HepG2 (cell line): Measurements from ENCODE around the gene CROT. TPM values are rescaled to one million over a fixed set of nuclear protein-coding genes. Genes with fewer than 3 reads are reported as not detected.

ENCODE experiments used
- ASH2L ChIP-seq: fragments of 300-600, 200-600 bp; sonication (generic); IDR thresholded peaks from 2 replicates; pipeline ENCODE4 v1.7.0; 2017; ENCODE audit warnings: low read depth, mild to moderate bottlenecking, moderate library complexity, mixed read lengths, low read length; ENCODE audit not compliant: insufficient read length
- ATF4 ChIP-seq, 2 experiments: fragments of 450-650 bp in 1 of 2; sonication (generic) in 1 of 2; formaldehyde crosslinking; IDR thresholded peaks; 2 replicates each; pipeline versions ENCODE4 v1.5.0 to v1.8.0; 2020 to 2022; ENCODE audit warnings: mild to moderate bottlenecking in 1 of 2, missing genetic modification reagents in 1 of 2
- CHD2 ChIP-seq: IDR thresholded peaks from 2 replicates; pipeline ENCODE4 v1.6.1; 2011; ENCODE audit warnings: low read depth, low read length, improper control_type of control experiment
- DDIT3 ChIP-seq: sonication (generic); formaldehyde crosslinking; IDR thresholded peaks from 2 replicates; pipeline ENCODE4 v1.4.0; 2020; ENCODE audit warnings: mild to moderate bottlenecking, missing genetic modification reagents
- HNF4G ChIP-seq, 2 experiments: sonication (generic) in 1 of 2; formaldehyde crosslinking in 1 of 2; IDR thresholded peaks; 2 replicates each; pipeline versions ENCODE4 v1.4.0 to v1.6.1; 2011 to 2020; ENCODE audit warnings: borderline replicate concordance in 2 of 2, low read depth in 2 of 2, mild to moderate bottlenecking in 2 of 2, low read length in 1 of 2, missing genetic modification reagents in 1 of 2, moderate library complexity in 1 of 2
- KLF6 ChIP-seq: IDR thresholded peaks from 2 replicates; pipeline ENCODE4 v1.8.0; 2016; ENCODE audit warnings: missing biosample characterization, missing genetic modification reagents
- MXI1 ChIP-seq: IDR thresholded peaks from 3 replicates; pipeline ENCODE4 v1.6.1; 2012; ENCODE audit warnings: low read depth, low read length, inconsistent platforms, borderline replicate concordance
- MYNN ChIP-seq: sonication (generic); formaldehyde crosslinking; IDR thresholded peaks from 2 replicates; pipeline ENCODE4 v1.4.0; 2020; ENCODE audit warnings: mild to moderate bottlenecking, low read depth, missing genetic modification reagents
- NCOR1 ChIP-seq: fragments of 200-600 bp; sonication (generic); IDR thresholded peaks from 2 replicates; pipeline ENCODE4 v1.7.0; 2017; ENCODE audit warnings: antibody characterized with exemption, low read length, borderline replicate concordance
- SIX1 ChIP-seq: sonication (generic); formaldehyde crosslinking; IDR thresholded peaks from 2 replicates; pipeline ENCODE4 v1.4.0; 2020; ENCODE audit warnings: missing genetic modification reagents, borderline replicate concordance
- SMAD9 ChIP-seq: sonication (generic); formaldehyde crosslinking; IDR thresholded peaks from 2 replicates; pipeline ENCODE4 v1.5.1; 2020; ENCODE audit warnings: mild to moderate bottlenecking, missing genetic modification reagents
- SOX6 ChIP-seq, 2 experiments: fragments of 450-650 bp in 1 of 2; sonication (generic) in 1 of 2; formaldehyde crosslinking in 1 of 2; IDR thresholded peaks; 2 replicates each; pipeline versions ENCODE4 v1.4.0 to v1.6.1; 2017 to 2020; ENCODE audit warnings: antibody characterized with exemption in 1 of 2, mild to moderate bottlenecking in 1 of 2, missing genetic modification reagents in 1 of 2
- SP5 ChIP-seq: IDR thresholded peaks from 2 replicates; pipeline ENCODE4 v1.6.1; 2016; ENCODE audit warnings: low read depth, borderline replicate concordance
- TEAD3 ChIP-seq: optimal IDR thresholded peaks from 2 replicates; pipeline ENCODE3; 2016; ENCODE audit warnings: borderline replicate concordance
- TOPORS ChIP-seq: sonication (generic); formaldehyde crosslinking; IDR thresholded peaks from 2 replicates; pipeline ENCODE4 v1.8.0; 2023; ENCODE audit warnings: mild to moderate bottlenecking, missing genetic modification reagents
- ZC3H13 ChIP-seq: sonication (generic); formaldehyde crosslinking; IDR thresholded peaks from 2 replicates; pipeline ENCODE4 v1.8.1; 2023; ENCODE audit warnings: mild to moderate bottlenecking, missing genetic modification reagents, moderate library complexity
- ZNF549 ChIP-seq: sonication (generic); formaldehyde crosslinking; IDR thresholded peaks from 2 replicates; pipeline ENCODE4 v1.5.0; 2020; ENCODE audit warnings: missing genetic modification reagents
- ZNF639 ChIP-seq: conservative IDR thresholded peaks from 2 replicates; pipeline ENCODE4 v1.6.1; 2018; ENCODE audit warnings: missing genetic modification reagents
- ZNF782 ChIP-seq: sonication (generic); formaldehyde crosslinking; IDR thresholded peaks from 2 replicates; pipeline ENCODE4 v1.4.0; 2020; ENCODE audit warnings: missing genetic modification reagents, mild to moderate bottlenecking, borderline replicate concordance
- ZNF878 ChIP-seq: sonication (generic); formaldehyde crosslinking; IDR thresholded peaks from 2 replicates; pipeline ENCODE4 v1.8.1; 2023; ENCODE audit warnings: mild to moderate bottlenecking, missing genetic modification reagents, moderate library complexity
- polyA plus RNA-seq, 8 experiments: library from polyadenylated mRNA; depleted of rRNA in 3 of 8; stranded (reverse) in 7 of 8; unstranded in 1 of 8; fragments of >200 nt; fragmentation: Illumina TruSeq in 4 of 8; extraction: Trizol in 4 of 8; gene quantifications; 2 replicates each; pipeline versions ENCODE4 v1.2.1 to v1.2.3, GENCODE V29; 2011 to 2016; ENCODE audit warnings: low read depth in 4 of 8, missing spikeins in 1 of 8, mixed read lengths in 1 of 8; ENCODE audit not compliant: insufficient read depth in 1 of 8
- total RNA-seq, 5 experiments: library from RNA; depleted of rRNA; stranded (reverse); fragments of >200 nt; fragmentation: Illumina TruSeq; extraction: Trizol; gene quantifications; 2 replicates each; pipeline ENCODE4 v1.2.3, GENCODE V29; 2016; ENCODE audit warnings: low read depth in 1 of 5

Gene CROT
- total and polyA plus RNA-seq, 2 of the 13 experiments (the other 11 are each of a cell fraction or from before 2014, with no cell fraction given), result 5.0 to 13.7 TPM

GRCh38 chr7:87345962-87346371, 503 bp downstream of the CROT start (continued):
- no peak for TF ChIP-seq ZNF639 (CRISPR knock-in tag)
- TF ChIP-seq ATF4 (CRISPR knock-in tag; IDR thresholded peaks at IDR 0.05), result no peak
- TF ChIP-seq KLF6 (CRISPR knock-in tag), result no peak
- TF ChIP-seq NCOR1, result no peak
- TF ChIP-seq HNF4G (IDR thresholded peaks at IDR 0.05; ENCODE audit: borderline replicate concordance, low read depth, low read length), result peak; percentile 23; the same call in 1 of the 2 replicates
- TF ChIP-seq HNF4G (CRISPR knock-in tag; IDR thresholded peaks at IDR 0.05; ENCODE audit: borderline replicate concordance, low read depth), result no peak
- TF ChIP-seq ZNF782 (CRISPR knock-in tag), result 0 out of 2 replicates have a peak, but pooled peaks have one; percentile 4
- no peak for TF ChIP-seq MXI1
- no peak for TF ChIP-seq SIX1
- no peak for TF ChIP-seq ZNF878 (CRISPR knock-in tag)
- no peak for TF ChIP-seq SP5 (CRISPR knock-in tag)
- TF ChIP-seq TOPORS (CRISPR knock-in tag), result no peak
- no peak for TF ChIP-seq DDIT3 (CRISPR knock-in tag)
- no peak for TF ChIP-seq SOX6 (IDR thresholded peaks at IDR 0.05)
- 0 out of 2 replicates have a peak, but pooled peaks have one; percentile 6 for TF ChIP-seq SOX6 (CRISPR knock-in tag; IDR thresholded peaks at IDR 0.05)
- no peak for TF ChIP-seq ZC3H13
- TF ChIP-seq SMAD9 (CRISPR knock-in tag), result no peak
- no peak for TF ChIP-seq CHD2
- TF ChIP-seq TEAD3 (CRISPR knock-in tag), result no peak
- no peak for TF ChIP-seq MYNN (CRISPR knock-in tag)
- 0 out of 2 replicates have a peak, but pooled peaks have one; percentile 29 for TF ChIP-seq ZNF549 (CRISPR knock-in tag)
- TF ChIP-seq ASH2L, result peak; percentile 12
